ENCODE data around the gene RTN4RL1.

RTN4RL1 gene

GRCh38 chr17:2050300-2051060, 25.3 kb upstream of the RTN4RL1 start (continued):
- TF ChIP-seq, protein P1, sequence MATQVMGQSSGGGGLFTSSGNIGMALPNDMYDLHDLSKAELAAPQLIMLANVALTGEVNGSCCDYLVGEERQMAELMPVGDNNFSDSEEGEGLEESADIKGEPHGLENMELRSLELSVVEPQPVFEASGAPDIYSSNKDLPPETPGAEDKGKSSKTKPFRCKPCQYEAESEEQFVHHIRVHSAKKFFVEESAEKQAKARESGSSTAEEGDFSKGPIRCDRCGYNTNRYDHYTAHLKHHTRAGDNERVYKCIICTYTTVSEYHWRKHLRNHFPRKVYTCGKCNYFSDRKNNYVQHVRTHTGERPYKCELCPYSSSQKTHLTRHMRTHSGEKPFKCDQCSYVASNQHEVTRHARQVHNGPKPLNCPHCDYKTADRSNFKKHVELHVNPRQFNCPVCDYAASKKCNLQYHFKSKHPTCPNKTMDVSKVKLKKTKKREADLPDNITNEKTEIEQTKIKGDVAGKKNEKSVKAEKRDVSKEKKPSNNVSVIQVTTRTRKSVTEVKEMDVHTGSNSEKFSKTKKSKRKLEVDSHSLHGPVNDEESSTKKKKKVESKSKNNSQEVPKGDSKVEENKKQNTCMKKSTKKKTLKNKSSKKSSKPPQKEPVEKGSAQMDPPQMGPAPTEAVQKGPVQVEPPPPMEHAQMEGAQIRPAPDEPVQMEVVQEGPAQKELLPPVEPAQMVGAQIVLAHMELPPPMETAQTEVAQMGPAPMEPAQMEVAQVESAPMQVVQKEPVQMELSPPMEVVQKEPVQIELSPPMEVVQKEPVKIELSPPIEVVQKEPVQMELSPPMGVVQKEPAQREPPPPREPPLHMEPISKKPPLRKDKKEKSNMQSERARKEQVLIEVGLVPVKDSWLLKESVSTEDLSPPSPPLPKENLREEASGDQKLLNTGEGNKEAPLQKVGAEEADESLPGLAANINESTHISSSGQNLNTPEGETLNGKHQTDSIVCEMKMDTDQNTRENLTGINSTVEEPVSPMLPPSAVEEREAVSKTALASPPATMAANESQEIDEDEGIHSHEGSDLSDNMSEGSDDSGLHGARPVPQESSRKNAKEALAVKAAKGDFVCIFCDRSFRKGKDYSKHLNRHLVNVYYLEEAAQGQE (tag by site-specific recombination; IDR thresholded peaks at IDR 0.05): peak; percentile 55; the same call in 1 of the 2 replicates
- no peak for TF ChIP-seq ZFP69B (tag by site-specific recombination; IDR thresholded peaks at IDR 0.05)
- TF ChIP-seq ZNF561 (tag by site-specific recombination; IDR thresholded peaks at IDR 0.05; ENCODE audit: borderline replicate concordance): peak; percentile 29; the same call in 1 of the 2 replicates
- no peak for TF ChIP-seq ZNF248 (tag by site-specific recombination; IDR thresholded peaks at IDR 0.05)
- peak; percentile 99 for TF ChIP-seq ZNF629 (tag by site-specific recombination; IDR thresholded peaks at IDR 0.05)
- peak; percentile 59 for TF ChIP-seq ZIC2 (tag by site-specific recombination; IDR thresholded peaks at IDR 0.05)
- no peak for TF ChIP-seq PRDM6 (tag by site-specific recombination; IDR thresholded peaks at IDR 0.05)
- TF ChIP-seq SP2 (tag by site-specific recombination; IDR thresholded peaks at IDR 0.05): peak; percentile 57
- no peak for TF ChIP-seq BCL11A (tag by site-specific recombination; IDR thresholded peaks at IDR 0.05; ENCODE audit: low read depth)
- TF ChIP-seq ZSCAN23 (tag by site-specific recombination; IDR thresholded peaks at IDR 0.05): no peak
- TF ChIP-seq ZNF555 (tag by site-specific recombination; conservative IDR thresholded peaks at IDR 0.05): no peak
- TF ChIP-seq ZNF280C (tag by site-specific recombination; IDR thresholded peaks at IDR 0.05): no peak
- no peak for TF ChIP-seq BCL11B (tag by site-specific recombination; IDR thresholded peaks at IDR 0.05; ENCODE audit: low read depth)
- no peak for TF ChIP-seq OVOL3 (tag by site-specific recombination; IDR thresholded peaks at IDR 0.05)
- TF ChIP-seq, protein P2, sequence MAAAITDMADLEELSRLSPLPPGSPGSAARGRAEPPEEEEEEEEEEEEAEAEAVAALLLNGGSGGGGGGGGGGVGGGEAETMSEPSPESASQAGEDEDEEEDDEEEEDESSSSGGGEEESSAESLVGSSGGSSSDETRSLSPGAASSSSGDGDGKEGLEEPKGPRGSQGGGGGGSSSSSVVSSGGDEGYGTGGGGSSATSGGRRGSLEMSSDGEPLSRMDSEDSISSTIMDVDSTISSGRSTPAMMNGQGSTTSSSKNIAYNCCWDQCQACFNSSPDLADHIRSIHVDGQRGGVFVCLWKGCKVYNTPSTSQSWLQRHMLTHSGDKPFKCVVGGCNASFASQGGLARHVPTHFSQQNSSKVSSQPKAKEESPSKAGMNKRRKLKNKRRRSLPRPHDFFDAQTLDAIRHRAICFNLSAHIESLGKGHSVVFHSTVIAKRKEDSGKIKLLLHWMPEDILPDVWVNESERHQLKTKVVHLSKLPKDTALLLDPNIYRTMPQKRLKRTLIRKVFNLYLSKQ (tag by site-specific recombination; IDR thresholded peaks at IDR 0.05; ENCODE audit: borderline replicate concordance): no peak
- TF ChIP-seq ZNF19 (tag by site-specific recombination; IDR thresholded peaks at IDR 0.05; ENCODE audit: low read depth): no peak
- no peak for TF ChIP-seq ZNF701 (tag by site-specific recombination; IDR thresholded peaks at IDR 0.05)
- no peak for TF ChIP-seq ZNF391 (tag by site-specific recombination; IDR thresholded peaks at IDR 0.05; ENCODE audit: borderline replicate concordance, low read depth)
- no peak for TF ChIP-seq ZBTB48 (tag by site-specific recombination; IDR thresholded peaks at IDR 0.05)
- no peak for TF ChIP-seq ZFP3 (tag by site-specific recombination; IDR thresholded peaks at IDR 0.05; ENCODE audit: low read depth)
- TF ChIP-seq GLIS2 (tag by site-specific recombination; IDR thresholded peaks at IDR 0.05): peak; percentile 84
- TF ChIP-seq ZNF544 (tag by site-specific recombination; IDR thresholded peaks at IDR 0.05): no peak
- TF ChIP-seq SP3 (tag by site-specific recombination; IDR thresholded peaks at IDR 0.05): peak; percentile 65
- TF ChIP-seq ZNF184 (tag by site-specific recombination; IDR thresholded peaks at IDR 0.05): no peak
- TF ChIP-seq ZFP37 (tag by site-specific recombination; IDR thresholded peaks at IDR 0.05): no peak
- TF ChIP-seq ZNF214 (tag by site-specific recombination; IDR thresholded peaks at IDR 0.05; ENCODE audit: borderline replicate concordance): no peak
- TF ChIP-seq ZNF677 (tag by site-specific recombination; IDR thresholded peaks at IDR 0.05): peak; percentile 50; the same call in 1 of the 2 replicates
- no peak for TF ChIP-seq MYNN (tag by site-specific recombination; IDR thresholded peaks at IDR 0.05; ENCODE audit: borderline replicate concordance)
- no peak for TF ChIP-seq ZNF510 (tag by site-specific recombination; IDR thresholded peaks at IDR 0.05; ENCODE audit: insufficient replicate concordance)
- TF ChIP-seq INSM2 (tag by site-specific recombination; IDR thresholded peaks at IDR 0.05): no peak

Measured in HEK293 (cell line).